Measurements from ENCODE around the gene BRD4.

Gene BRD4

DNA sequence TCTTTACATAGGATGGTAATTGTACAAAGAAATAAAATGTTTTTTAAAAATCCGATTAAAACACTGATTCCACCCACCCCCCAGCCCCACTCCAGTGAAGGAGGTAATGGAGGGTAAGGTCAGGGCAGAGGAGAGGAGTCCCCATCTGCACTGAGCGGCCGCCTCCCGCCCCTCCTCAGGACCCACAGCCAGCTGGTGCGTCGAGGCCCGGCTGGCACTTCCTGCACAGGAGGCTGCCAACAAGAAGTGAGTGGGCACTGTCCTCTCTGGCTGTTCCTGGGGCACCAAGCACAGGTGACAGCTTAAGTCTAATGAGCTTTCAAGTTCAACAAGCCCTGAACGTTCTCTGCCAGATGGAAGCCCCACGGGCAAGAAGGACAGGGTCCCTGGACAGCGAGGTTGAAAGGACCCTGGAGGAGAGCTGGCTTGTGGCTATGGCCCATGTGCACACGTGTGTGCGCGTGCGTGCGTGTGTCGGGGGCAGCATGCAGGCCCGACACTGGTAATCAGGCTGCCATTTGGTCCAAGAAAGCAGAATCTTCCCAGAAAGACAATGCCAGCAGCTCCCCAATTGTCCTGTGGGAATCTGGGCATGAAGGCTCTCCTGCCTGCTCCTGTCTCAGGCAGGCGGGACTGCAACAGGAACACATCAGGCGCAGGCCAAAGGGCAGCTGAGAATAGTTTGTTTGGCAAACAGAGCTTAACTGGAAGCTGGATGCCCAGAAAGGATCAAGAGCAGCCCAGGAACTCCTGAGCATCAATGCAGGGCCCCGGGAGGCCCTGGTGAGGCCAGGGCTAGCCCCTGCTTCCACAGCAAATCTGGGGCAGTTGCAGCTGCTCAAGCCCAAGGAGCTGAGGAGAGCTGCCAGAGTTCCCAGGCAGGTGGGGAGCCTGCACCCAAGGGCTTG is 85.0 kb downstream of the BRD4 start:
- no peak for ATAC-seq

DNA sequence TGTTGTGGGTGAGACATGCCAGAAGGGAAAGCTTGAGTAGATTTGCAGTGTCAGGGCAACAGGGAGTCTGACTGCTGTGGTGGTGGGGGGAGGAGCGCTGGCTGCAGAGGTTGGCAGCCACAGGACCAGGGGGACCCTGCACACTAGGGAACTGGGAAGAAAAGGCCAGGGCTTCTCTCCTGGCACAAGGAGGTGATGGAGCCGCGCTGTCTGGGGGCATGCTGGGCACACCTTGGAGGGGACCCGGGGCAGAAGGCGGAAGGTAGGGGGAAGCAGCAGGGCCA is 86.2 kb downstream of the BRD4 start:
- ATAC-seq, result no peak

DNA sequence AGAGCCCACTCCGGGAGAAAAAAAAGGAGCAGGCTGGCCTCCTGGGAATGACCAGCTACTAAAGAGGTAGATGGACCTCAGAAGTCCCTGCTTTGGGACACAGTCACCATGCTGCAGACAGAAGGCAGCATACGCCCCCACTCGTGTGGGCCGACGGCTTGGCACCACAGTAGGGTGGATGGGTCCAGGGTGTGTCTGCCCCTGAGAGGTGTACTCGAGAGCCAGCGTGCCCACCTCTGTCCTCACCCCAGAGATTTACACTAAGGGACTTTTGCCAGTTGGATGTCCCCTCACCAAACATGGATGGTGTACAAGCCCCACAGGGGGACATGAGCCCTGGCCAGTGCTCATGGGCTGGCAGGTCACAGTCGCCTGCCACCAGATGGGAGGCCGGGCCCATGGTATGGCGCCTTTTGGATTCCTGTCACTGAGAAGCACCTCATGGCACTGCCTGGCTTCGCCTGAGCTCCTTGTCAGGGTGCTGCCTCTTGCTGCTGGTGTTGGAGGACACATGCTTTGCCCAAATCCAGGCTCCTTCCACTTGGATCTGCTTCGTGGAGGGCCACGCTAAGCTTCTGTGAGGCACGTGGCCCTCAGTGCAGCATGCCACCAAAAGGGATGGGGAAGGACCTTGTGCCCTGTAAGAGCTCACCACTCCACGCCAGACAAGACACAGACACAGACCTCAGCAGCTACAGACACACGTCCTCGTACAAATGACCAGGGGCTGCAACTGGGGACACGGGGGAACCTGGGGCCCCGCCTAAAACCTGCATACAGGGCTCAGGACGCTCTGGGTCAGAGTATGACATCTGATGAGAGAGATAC is 86.8 kb downstream of the BRD4 start:
- ATAC-seq, result no peak

DNA sequence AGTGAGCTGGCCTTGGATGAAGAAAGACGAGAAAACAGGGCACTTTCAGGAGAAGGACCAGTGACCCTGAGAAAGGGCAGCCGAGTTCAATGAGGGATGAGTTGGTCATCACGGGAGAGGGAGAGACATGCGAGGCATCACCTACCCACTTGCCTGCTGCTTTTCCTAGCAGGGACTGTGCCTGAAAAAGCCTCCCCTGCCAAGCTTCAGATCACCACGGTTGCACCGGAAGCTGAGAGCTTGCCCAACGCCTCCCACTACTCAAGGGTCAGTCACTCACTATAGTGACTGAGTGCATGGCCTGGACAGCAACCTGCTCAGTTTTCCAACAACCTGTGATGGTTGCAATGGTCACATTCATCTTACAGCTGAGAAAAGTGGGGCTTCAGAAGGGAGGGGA is 87.5 kb downstream of the BRD4 start:
- no peak for ATAC-seq

DNA sequence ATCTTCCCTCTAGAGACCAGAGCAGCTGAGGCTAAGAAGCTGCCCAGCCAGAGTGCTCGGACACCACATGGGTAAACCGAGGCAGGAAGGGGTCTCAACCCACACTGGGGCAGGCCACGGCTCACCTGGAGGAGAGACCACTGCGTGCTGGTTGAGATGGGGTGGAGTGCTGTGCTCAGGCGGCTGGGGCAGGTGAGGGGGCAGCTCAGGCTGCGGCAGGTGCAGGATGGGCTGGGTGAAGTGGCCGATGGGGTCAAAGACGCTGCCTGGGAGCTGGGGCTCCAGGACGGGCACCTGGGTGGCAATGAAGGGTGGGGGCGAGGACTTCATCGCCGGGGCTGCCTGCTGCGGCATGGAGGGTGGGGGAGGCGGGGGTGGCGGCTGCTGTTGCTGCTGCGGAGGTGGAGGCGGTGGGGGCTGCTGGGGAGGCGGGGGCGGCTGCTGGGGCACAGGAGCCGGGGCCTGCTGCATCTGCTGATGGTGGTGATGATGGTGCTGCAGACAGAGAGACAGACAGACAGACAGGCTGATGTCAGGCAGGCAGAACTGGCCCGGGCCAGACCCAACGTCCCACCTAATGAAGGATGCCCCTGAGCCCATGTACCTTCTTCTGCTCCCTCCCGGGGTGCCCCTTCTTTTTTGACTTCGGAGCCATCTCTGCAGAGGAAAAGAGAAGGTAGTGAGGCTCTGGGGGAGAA is 88.1 kb downstream of the BRD4 start:
- ATAC-seq, result no peak

DNA sequence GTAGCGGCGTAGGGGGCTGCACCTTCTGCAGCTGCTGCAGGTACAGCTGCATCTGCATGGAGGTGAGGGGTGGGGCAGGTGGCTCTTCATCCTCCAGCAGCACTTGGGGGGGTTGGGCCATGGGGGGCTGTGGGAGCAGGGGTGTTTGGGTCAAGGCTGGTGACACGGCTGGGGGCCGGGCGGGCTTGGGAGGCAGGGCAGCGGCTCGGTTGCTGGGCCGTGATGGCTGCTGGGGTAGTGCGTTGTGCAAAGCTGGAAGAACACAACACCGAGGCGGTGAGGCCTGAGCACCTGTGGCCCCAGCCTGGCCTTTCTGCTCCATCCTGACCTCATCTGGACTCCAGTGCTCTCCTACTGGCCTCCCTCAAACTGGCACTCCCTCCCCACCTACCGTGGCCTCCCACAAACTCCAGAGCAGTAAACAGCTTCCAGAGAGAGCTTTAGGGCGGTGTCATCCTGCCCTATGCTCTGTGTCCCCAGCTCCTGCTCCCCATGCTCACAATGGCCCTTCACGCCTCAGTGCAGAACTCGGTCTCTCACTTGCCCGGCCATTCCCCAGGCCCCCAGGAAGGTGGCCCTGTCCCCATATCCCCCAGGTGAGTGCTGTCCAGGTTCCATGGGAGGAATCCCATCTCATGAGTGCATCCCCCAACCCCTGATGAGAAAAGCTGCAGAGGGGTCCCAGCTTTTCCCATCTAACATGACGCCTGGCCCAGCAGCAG is 88.9 kb downstream of the BRD4 start:
- ATAC-seq, result no peak

DNA sequence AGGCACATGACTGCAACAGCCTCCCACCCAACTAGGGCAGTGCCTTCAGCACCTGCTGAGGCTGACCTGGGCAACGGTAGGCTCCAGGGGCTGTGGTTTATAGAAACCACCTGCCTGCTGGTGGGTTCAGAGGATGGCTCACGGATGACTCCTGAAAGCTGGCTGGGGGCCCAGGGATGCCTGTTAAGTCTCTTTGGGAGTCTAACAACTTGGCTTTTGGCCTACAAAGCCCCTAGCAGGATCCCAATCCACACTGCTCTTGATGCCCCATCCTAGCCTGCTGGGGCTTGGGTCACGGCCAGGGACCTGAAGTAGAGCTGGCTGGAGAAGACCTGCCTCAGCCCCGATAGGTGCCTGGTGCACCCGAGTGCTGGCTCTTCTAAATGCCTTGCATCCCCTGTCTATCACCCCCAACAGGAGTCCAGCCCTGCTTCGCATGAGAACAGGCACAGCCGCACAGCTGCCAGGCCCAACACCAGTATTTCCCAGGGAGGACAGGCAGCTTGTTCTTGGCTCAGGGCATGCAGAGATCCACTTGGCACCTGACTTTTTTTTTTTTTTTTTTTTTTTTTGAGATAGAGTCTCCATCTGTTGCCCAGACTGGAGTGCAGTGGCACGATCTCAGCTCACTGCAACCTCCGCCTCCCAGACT is 91.0 kb downstream of the BRD4 start:
- ATAC-seq, result no peak

DNA sequence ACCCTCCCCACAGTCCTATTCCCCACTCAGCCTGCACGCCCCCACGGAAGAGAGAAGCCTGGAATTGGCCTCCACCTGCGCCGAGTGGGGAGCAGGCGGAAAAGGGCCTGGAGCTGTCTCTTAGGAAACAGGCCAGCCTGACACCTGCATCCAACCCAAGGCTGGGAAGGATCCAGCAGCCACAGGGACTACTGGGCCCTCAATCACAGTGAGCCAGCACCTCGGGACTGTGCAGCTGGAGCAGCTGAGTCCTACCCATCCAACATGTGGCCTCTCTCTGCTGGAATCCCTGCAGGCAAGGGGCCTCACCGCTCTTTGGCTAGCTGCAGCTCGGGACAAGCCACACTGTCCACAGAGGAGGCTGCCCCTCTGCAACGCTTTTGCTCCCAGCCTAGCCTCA is 91.8 kb downstream of the BRD4 start:
- ATAC-seq, result no peak

DNA sequence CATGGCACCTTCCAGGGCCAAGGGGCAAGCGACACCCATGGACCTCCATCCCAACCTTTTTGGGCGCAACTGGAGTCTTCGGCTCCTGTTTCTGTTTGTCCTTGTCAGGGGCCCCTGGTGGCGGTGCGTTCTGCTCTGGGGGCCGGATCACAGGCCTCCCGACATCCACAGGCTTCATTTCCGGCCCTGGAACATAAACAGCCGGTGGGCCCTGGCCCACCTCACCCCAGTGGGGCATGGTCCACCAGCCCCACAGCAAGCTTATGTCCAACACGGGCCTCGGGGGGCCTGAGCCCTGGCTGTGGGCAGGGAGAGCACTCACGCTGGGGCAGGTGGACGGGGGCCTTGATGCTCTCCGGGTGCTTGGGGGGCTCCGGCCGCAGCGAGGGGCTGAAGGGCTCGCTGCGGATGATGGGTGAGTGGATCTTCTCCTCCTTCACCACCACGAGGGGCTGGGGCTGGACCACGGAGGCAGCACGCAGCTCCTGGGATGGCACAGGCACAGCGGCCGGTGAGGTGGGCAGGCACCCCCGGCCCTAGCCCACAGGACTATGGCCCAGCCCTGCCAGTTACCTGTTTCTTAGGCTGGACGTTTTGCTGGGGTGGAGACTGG is 92.9 kb downstream of the BRD4 start:
- no peak for ATAC-seq

DNA sequence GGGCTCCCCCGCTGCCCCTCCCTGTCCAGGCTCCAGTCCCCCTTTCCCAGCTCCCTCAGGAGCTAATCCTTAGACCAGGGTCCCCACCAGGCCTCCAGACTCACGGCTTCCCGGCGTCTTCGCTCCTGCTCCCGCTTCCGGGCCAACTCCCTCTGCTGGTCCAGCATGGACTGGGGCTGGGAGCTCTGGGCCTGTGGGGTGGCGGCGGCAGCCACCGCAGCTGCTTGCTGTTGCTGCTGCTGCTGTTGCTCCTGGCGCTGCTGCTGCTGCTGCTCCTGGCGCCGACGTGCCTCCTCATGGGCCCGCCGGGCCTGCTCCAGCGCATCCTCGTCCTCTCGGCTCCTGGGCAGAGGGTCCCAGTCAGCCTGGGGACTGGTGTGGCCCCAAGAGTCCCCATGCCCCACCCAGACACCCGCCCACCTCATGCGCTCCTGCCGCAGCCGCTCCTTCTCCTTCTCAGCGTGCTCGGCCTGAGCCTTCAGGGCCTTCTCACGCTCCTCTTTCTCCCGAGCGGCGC is 93.6 kb downstream of the BRD4 start:
- ATAC-seq, result no peak

DNA sequence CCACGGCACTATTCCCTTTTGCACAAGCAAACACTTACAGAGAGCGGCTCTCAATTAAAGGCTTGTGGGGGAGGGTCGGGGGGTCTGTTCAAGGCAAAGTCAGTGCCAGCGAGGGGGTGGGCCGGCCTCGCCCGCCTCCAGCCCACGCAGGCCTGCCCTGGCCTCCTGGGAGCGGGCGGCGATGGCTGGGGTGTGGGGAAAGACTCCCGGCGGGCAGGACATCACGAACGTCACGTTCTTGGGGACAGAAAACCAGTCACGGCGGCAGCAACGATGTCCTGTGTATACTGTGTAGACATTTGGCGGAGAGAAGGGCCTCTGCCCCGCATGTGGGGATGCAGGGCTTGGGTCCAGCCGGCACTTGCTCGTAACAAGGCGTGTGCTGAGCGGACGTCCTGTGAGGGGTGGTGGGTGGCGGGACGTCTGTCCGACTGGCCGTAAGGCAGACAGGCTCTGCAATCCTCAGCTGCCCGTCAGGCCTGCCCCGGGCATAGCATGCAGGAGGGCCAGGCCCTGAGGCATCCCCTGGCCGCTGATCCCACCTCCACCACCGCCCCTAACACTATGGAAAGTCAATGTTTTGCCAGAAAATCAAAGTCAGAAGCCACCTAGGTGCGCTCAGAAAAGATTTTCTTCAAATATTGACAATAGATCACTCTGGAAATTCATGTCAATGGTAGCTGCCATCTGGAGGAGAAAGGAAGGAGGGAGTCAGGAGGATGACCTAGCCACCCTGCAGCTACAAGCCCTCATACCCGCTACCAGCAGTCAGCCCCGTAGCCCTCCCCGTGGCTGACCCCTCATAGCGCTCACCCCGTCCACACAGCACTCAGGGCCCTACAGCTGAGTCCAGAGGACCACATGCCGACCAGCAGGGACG is 94.3 kb downstream of the BRD4 start:
- no peak for ATAC-seq

DNA sequence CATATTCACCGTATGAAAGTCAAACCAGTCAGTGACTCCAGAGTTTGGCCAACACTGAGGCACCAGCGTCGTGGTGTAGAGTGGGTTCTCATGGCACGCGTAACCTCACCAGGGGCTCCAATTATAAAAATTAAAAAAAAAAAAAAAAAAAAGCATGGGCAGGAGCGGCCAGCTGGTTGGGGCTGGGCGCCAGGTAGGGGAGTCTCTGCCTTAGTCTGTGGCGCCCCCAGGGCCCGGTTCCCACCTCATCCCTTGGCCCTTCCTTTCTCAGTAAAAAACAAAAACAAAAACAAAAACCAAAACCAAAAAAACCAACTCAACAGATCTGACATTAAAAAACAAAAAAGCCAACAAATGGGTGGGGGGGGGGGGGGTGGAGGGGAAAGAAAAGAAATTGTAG is 95.5 kb downstream of the BRD4 start:
- ATAC-seq, result no peak

DNA sequence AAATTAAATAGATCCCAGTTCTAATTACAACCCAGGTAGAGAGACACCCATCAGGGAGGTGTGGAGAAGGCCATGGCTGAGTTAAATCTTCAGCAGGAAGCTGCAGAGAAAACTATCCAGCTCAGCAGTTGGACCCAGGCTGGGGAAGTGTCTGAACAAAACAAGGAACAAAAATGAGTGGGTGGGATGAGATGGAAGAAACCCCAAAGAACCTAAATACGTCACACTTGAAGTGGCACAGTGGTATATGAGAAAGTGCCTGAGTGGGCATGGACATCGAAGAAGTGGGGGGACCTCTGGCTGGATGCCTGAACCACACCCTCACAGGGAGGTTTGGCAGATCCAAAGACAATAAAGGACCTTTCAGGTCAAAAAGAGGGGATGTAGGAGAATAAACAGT is 96.6 kb downstream of the BRD4 start:
- ATAC-seq, result no peak

DNA sequence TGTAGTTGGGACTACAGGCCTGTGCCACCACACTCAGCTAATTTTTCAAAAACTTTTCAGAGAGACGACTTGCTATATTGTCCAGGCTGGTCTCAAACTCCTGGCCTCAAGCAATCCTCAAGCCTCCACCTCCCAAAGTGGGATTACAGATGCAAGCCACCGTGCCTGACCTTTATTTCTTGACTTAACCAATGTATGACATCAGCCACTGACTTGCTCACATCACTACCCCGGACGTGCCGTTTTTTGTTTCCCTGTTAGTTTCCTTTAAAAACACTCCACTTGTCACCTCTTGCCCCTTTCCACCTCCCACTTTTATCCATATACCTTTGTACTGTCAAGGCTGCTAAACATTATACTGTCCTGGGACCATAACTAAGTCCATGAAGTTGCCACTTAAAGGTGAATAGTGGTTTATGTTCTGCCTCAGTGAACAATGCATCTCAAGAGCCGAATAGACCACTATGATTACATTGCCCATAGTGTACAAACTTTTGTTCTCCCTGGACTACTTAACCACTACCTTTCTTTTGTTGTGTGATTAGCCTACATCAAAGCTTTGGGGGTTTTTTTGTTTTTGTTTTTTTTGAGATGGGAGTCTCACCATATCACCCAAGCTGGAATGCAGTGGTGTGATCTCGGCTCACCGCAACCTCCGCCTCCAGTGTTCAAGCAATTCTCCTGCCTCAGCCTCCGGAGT is 97.8 kb downstream of the BRD4 start:
- no peak for ATAC-seq

DNA sequence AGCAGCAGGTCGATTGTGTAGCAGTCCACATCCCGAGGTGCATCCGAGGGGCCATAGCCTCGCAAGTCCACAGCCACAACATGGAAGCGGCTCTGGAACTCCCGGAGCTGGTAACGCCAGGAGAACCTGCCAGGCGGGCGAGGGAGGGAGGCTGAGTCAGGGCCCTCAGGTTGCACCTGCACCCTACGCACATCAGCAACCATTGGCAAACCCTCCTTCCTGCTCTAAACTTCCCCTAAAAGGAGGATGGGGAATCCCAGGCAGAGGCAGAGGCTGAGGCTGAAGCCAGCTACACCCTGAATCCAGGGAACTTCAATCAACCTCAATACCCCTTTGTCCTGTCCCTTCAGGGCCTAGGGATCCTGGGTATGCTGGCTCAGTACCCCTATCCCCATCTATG is 101.1 kb downstream of the BRD4 start:
- ATAC-seq, result no peak

DNA sequence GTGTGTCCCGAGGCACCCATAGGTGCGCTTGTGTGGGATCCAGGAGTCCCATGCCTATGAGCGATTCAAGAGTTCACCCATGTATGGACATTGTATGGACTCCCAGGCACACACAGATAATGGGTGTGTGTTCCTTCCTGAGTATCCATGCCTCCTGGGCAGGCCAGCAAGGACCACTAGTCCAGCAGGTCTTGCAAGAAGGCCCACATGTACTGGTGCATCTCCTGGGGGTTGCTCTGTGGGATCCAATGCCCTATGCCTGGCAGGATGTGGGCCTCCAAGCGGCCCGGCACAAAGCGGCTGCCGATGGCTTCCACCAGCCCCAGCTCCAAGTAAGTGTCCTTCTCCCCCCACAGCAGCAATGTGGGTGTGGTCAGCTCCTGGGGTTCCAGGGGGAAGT is 105.1 kb downstream of the BRD4 start:
- no peak for ATAC-seq

DNA sequence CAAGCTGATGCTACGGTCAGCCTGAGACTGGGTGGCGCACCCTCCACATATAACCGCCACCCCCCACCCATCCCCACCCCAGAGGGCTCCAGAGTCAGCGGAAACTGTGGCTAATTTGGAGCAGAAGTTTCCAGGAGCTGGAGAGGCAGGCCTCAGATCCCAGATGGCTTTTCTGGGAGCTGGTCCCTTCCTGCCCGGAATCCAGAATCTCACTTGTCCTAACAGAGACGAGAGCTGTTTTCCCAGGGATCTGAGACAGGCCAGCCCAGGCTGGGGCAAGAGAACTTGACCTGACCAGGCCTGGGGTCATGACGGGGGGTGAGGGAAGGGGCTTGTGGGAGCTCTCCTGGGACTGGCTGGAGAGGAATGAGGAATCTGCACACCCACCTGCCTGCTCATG is 106.6 kb downstream of the BRD4 start:
- ATAC-seq, result no peak

DNA sequence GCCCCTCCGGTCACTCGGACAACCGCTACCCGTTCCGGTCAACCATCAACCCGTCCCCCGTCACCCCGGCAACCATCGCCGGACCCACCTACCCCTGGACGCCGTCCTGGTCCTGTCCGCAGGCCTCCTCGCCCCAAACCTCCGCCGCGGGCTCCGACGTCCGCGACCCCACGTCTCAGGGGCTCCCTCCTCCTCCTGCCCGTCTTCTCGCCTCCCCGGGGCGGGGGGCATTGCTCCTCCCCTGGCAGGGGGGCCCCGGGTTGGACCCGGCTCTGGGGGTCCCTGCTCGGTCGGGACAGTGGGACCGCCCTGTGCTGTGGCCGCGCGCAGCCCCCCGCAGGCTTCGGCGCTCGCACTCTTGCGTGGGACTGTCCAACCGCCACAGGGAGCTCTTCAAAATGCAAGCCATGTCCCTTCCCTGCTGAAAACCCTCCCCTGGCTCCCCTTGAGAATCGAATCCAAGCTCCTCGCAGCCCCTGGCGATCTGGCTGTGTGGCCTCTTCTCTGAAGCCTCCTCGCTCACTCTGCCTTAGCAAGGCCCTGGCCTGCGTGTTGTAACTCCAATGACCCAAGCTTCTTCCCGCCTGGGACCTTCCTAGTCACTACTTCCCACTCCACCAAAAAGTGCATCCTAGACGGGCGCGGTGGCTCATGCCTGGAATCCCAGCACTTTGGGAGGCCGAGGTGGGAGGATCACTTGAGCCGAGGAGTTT is 108.5 kb downstream of the BRD4 start:
- peak in 1 of 2 donors; percentile 14 for ATAC-seq
